HK-2 (cell line): ENCODE data around the gene MGAT1.
"Not testable (repeated sequence)": the region's sequence is repeated elsewhere in the genome, so short reads cannot be mapped to it uniquely, and the experiment has no call there.

Experiments
- DNase-seq: peaks from one replicate; pipeline ENCODE4 v3.0.0-alpha.2; 2018; ENCODE audit not compliant: unreplicated experiment

The MGAT1 gene

GRCh38 chr5:180785121-180785781 is 17.4 kb downstream of the MGAT1 start:
- no peak for DNase-seq

- DNase-seq = no peak
Measured at GRCh38 chr5:180784497-180785097, 18.0 kb downstream of the MGAT1 start.

GRCh38 chr5:180783340-180784052 is 19.1 kb downstream of the MGAT1 start:
- no peak for DNase-seq

- no peak for DNase-seq
Measured at GRCh38 chr5:180782748-180783147, 19.9 kb downstream of the MGAT1 start.

GRCh38 chr5:180781900-180782326 is 20.7 kb downstream of the MGAT1 start:
- not testable (repeated sequence) for DNase-seq

- no peak for DNase-seq
Measured at GRCh38 chr5:180779985-180780610, 22.5 kb downstream of the MGAT1 start.

GRCh38 chr5:180777475-180777874 is 25.1 kb downstream of the MGAT1 start:
- DNase-seq = no peak

- no peak for DNase-seq
Measured at GRCh38 chr5:180776376-180776775, 26.2 kb downstream of the MGAT1 start.

GRCh38 chr5:180775624-180776023 is 27.0 kb downstream of the MGAT1 start:
- no peak for DNase-seq

- DNase-seq = no peak
Measured at GRCh38 chr5:180771839-180772238, 30.8 kb downstream of the MGAT1 start.

- no peak for DNase-seq
Measured at GRCh38 chr5:180769821-180770220, 32.8 kb downstream of the MGAT1 start.

- DNase-seq = no peak
Measured at GRCh38 chr5:180755601-180756000, 47.0 kb downstream of the MGAT1 start.

GRCh38 chr5:180744253-180744652 is 58.4 kb downstream of the MGAT1 start:
- no peak for DNase-seq

- no peak for DNase-seq
Measured at GRCh38 chr5:180742727-180743126, 59.9 kb downstream of the MGAT1 start.

GRCh38 chr5:180740953-180741352 is 61.7 kb downstream of the MGAT1 start:
- not testable (repeated sequence) for DNase-seq

GRCh38 chr5:180739958-180740357 is 62.6 kb downstream of the MGAT1 start, which contains the start of gene OR2Y1:
OR2Y1 (minus strand) TSS chr5:180740058; CDS start chr5:180740058, 0 bp downstream.
- DNase-seq = no peak

- DNase-seq = no peak
Measured at GRCh38 chr5:180739271-180739670, 63.3 kb downstream of the MGAT1 start.

- no peak for DNase-seq
Measured at GRCh38 chr5:180736536-180736935, 66.1 kb downstream of the MGAT1 start.
